HG03175 (cell line): Measurements from ENCODE around the gene HECTD4.

ENCODE experiments used
- ATAC-seq: cut with Tn5 transposase; IDR thresholded peaks from one replicate; pipeline ENCODE4 v1.9.1; 2021; ENCODE audit warnings: mild to moderate bottlenecking, moderate library complexity; ENCODE audit not compliant: unreplicated experiment

Gene HECTD4

GRCh38 chr12:112217647-112218046 lies 164.6 kb downstream of the HECTD4 start:
- ATAC-seq: no peak

GRCh38 chr12:112216223-112216622 lies 166.0 kb downstream of the HECTD4 start:
- ATAC-seq: no peak

DNA sequence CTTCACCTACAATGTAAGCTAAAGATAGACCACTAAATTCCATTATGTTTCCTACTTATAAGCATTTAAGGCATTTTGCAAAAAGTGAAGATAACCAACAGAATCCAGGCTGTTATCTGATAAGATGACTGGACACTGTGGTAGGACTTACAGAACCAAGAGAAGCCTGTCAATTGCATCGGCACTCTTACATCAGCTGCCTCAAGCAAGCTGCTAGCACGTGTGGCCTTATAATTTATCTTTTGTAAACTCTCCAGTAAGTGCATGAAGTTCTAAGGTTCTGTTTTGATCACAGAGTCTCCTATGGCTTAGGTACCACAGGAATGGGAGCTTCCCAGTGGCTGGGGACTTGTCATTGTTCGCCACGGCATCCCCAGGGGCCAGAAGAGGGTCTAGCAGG lies 168.2 kb downstream of the HECTD4 start:
- ATAC-seq: no peak

- ATAC-seq: no peak
Observed at GRCh38 chr12:112208301-112208910, 173.8 kb downstream of the HECTD4 start.

- no peak for ATAC-seq
Observed at GRCh38 chr12:112207397-112207924, 174.8 kb downstream of the HECTD4 start.

- ATAC-seq: no peak
Observed at GRCh38 chr12:112206944-112207343, 175.3 kb downstream of the HECTD4 start.

GRCh38 chr12:112199136-112199535 lies 183.1 kb downstream of the HECTD4 start:
- no peak for ATAC-seq

DNA sequence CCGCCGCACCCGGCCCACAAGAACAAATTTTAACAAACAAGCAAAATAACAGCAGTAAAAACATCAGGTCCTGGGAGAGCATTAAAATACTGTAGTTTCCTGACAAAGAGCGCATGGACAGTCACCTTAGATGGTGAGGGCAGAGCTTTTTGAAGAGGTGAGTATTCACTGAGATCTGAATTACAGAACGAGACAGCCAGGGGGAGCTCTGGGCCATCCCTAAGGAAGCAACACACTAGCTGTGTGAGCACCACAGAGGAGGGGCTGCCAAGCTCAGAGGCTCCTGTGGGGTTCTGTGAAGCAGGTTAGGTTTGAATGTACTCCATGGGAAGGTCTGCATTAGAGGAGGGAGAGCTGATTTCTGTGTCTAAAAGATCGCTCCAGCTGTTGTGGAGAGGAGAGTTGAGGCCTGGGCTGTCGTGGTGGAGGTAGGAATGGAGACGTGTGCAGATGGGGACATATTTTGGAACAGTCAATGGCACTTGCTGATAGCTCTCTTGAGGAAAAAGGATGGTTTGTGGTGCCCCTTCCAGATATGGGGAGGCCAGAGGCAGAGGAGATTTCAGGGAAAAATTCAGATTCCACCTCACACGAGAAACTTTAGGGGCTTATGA lies 184.0 kb downstream of the HECTD4 start:
- ATAC-seq: no peak

DNA sequence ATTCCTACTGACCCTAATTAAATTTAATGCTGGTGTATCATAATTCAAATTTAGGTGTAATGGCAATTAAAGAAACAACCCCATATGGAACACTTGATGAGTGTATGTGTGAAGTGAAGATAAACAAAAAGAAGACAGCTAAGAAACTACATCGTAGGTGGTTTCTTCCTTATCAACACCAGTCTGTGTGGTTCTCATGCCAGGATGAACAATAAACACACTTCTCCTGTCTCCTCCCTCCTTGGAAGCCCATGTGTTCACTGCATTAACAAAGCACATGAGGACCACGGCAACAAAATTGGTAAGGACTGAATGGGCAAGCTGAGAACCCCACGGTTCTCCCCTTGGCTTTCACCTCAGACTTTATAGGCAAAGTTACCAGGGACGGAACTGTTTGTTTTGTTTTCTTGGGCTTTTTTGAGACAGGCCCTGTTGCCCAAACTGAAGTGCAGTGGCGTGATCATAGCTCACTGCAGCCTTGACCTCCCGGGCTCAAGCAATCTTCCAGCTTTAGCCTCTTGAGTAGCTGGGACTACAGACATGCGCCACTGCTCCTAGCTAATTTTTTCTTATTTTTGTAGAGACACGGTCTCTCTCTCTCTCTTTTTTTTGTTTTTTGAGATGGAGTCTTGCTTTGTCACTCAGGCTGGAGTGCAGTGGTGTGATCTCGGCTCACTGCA lies 185.9 kb downstream of the HECTD4 start:
- no peak for ATAC-seq

- no peak for ATAC-seq
Observed at GRCh38 chr12:112194601-112195247, 187.5 kb downstream of the HECTD4 start.

GRCh38 chr12:112192475-112192874 lies 189.8 kb downstream of the HECTD4 start:
- ATAC-seq: no peak

- ATAC-seq: no peak
Observed at GRCh38 chr12:112191840-112192321, 190.3 kb downstream of the HECTD4 start.

GRCh38 chr12:112191201-112191600 lies 191.0 kb downstream of the HECTD4 start:
- no peak for ATAC-seq

DNA sequence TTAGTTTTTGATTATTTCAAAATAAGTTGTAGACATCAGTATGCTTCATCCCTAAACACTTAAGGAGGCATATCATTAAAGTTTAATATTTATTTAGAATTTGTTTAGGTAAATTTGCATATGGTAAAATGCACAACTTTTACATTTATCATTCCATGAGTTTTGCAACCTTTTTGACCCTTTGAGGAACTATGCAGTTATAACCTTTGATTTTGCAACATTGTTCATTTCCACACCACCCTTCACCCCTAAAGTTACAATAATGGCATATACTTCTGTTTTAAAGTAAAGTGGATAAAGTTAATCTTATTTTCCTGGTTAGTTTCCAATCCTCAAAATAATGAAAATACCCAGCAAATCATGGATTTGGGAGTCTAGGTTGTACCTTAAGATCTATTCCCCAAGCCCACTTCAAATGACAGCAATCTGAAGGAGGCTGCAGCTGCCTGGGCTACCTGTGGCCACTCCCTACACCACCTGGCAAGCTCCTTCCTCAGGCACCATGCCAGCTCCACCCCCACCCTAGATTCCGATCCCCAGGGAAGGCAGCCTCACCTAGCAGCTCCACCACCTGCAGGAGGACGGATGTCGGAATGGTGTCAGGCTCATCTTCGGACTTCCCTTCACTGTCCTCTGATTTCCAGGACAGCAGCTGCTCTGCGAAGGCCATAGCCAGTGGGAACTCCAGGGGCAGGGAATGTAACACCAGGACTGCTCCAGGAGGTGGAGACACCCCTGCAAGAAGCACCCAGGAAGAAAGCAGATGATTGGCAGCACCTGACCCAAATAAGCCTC lies 191.8 kb downstream of the HECTD4 start:
- ATAC-seq: no peak

- ATAC-seq: no peak
Observed at GRCh38 chr12:112188130-112188830, 194.0 kb downstream of the HECTD4 start.

- no peak for ATAC-seq
Observed at GRCh38 chr12:112185093-112185923, 196.9 kb downstream of the HECTD4 start.

GRCh38 chr12:112184056-112184887 lies 198.0 kb downstream of the HECTD4 start:
- ATAC-seq: no peak
